Neural crest cell (in vitro differentiated cells): ENCODE data around the gene SLC40A1. TPM values are rescaled to one million over a fixed set of nuclear protein-coding genes. Genes with fewer than 3 reads are reported as not detected.

Source experiments
- DNase-seq: peaks from one replicate; pipeline ENCODE4 v3.0.0; 2021; ENCODE audit warnings: low read depth, mixed read lengths, low spot score
- H3K27ac Mint-ChIP-seq: one replicate; pipeline ENCODE4 v1.8.0; 2021; ENCODE audit warnings: mild to moderate bottlenecking, mixed read lengths; ENCODE audit not compliant: unreplicated experiment
- H3K27me3 Mint-ChIP-seq: 2 replicates; pipeline ENCODE4 v1.8.0; 2021; ENCODE audit warnings: low read depth, mild to moderate bottlenecking, mixed read lengths
- H3K36me3 Mint-ChIP-seq: 2 replicates; pipeline ENCODE4 v1.8.0; 2021; ENCODE audit warnings: low read depth, mild to moderate bottlenecking, mixed read lengths
- H3K4me1 Mint-ChIP-seq: 2 replicates; pipeline ENCODE4 v1.8.0; 2021; ENCODE audit warnings: mixed read lengths
- H3K4me3 Mint-ChIP-seq: one replicate; pipeline ENCODE4 v1.8.0; 2021; ENCODE audit warnings: mild to moderate bottlenecking, mixed read lengths
- H3K9me3 Mint-ChIP-seq: 2 replicates; pipeline ENCODE4 v1.8.0; 2021; ENCODE audit warnings: mixed read lengths
- CTCF ChIP-seq: fragments of 200-600 bp; sonication (generic); conservative IDR thresholded peaks from 2 replicates; pipeline ENCODE4 v1.5.0; 2021; ENCODE audit warnings: antibody characterized with exemption, mild to moderate bottlenecking
- total RNA-seq: library from RNA; stranded (reverse); gene quantifications from 2 replicates; pipeline ENCODE4 v1.2.1, GENCODE V29; 2021

Gene SLC40A1
- total RNA-seq, 1 donor from 2014 or later, result 2.6 TPM

GRCh38 chr2:189527812-189528592, 52.6 kb downstream of the SLC40A1 start:
- no peak overlapping the region for H3K27ac Mint-ChIP-seq
- no peaks in the 10 kb centered on the region for H3K4me1 Mint-ChIP-seq
- no peak for DNase-seq
- no peaks in the 10 kb centered on the region for H3K27me3 Mint-ChIP-seq
- no peak for TF ChIP-seq CTCF
- no peak overlapping the region for H3K4me3 Mint-ChIP-seq
- H3K9me3 Mint-ChIP-seq, result no peaks in the 10 kb centered on the region
- H3K36me3 Mint-ChIP-seq, result no peaks in the 10 kb centered on the region

DNA sequence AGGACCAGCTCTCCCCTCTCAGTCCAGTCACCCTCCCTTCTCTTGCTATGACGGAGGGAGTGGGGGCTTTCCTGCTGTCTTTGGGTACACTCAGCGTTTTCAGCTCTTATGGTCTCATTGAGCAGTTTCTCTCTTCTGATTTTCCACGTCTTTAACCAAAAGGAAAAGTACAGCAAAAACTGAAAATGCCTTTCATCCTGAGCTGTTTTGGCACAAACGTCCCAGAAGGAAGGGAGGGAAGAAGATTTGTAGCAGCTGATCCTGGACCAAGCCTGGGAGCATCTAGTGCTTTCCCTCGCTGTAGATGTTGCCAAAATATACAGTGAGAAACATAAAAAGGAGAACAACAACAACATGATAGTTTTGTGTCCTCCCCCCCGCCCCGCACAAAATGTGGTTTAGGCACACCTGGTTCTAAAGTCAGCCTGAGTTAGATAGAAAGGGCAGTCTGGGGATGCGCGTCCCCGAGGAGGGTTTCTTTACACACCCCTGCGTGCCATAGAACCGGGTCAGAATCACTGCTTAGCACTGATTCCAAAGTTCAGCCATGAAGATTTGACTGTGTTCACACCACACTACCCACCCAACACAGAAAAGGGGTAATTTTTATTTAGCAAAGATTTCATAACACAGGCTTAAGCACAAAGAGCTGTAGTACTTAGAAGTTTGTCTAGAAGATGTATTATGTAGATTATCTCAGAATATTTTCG, 53.4 kb downstream of the SLC40A1 start:
- no peak overlapping the region for H3K4me3 Mint-ChIP-seq
- no peak for TF ChIP-seq CTCF
- no peaks in the 10 kb centered on the region for H3K9me3 Mint-ChIP-seq
- H3K27ac Mint-ChIP-seq, result no peak overlapping the region
- DNase-seq, result no peak
- H3K27me3 Mint-ChIP-seq, result no peaks in the 10 kb centered on the region
- no peaks in the 10 kb centered on the region for H3K36me3 Mint-ChIP-seq
- no peaks in the 10 kb centered on the region for H3K4me1 Mint-ChIP-seq

DNA sequence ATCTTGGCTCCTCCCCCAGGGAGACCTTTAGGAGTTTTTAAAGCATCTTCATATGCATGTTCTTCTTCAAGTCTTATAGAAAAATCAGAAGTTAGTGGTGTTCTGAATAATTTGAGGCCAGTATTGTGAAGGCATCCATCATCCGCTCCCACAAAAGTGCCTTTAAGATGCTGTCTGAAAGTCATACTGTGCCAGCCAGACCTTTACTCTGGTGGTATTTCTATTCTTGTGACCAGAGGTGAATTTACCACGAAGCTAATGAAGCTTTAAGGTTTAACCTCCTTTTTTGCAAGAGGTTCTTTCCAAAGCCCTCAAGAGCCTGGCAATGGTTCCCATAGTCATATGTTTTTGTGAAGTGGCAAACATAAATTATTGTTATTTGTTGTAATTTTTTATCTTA, 54.3 kb downstream of the SLC40A1 start:
- no peak for DNase-seq
- no peak overlapping the region for H3K27ac Mint-ChIP-seq
- H3K4me3 Mint-ChIP-seq, result no peak overlapping the region
- no peak for TF ChIP-seq CTCF
- H3K36me3 Mint-ChIP-seq, result no peaks in the 10 kb centered on the region
- no peaks in the 10 kb centered on the region for H3K4me1 Mint-ChIP-seq
- H3K27me3 Mint-ChIP-seq, result no peaks in the 10 kb centered on the region
- no peaks in the 10 kb centered on the region for H3K9me3 Mint-ChIP-seq

GRCh38 chr2:189524746-189525145, 55.8 kb downstream of the SLC40A1 start:
- TF ChIP-seq CTCF, result no peak
- Mint-ChIP-seq H3K4me1 (no peaks in the 10 kb centered on the region), H3K27me3 (no peaks in the 10 kb centered on the region), H3K36me3 (no peaks in the 10 kb centered on the region), H3K27ac (no peak overlapping the region), H3K4me3 (no peak overlapping the region), H3K9me3 (no peaks in the 10 kb centered on the region)
- DNase-seq, result no peak

GRCh38 chr2:189522435-189523151, 58.0 kb downstream of the SLC40A1 start:
- Mint-ChIP-seq H3K27me3 (no peaks in the 10 kb centered on the region), H3K4me1 (no peaks in the 10 kb centered on the region), H3K36me3 (no peaks in the 10 kb centered on the region), H3K4me3 (no peak overlapping the region), H3K9me3 (no peaks in the 10 kb centered on the region), H3K27ac (no peak overlapping the region)
- no peak for DNase-seq
- no peak for TF ChIP-seq CTCF
